Gastrocnemius medialis (tissue), 4 donors: Measurements from ENCODE around the gene FGFRL1.

Source experiments
- POLR2A ChIP-seq, 2 donors: fragments of 450-650 bp; IDR thresholded peaks; one replicate each; pipeline ENCODE4 v1.6.1; 2017; ENCODE audit warnings: antibody characterized with exemption in 2 of 2, mild to moderate bottlenecking in 2 of 2, moderate library complexity in 2 of 2
- TF ChIP-seq, protein P1 (sequence below), 5 experiments: fragments of 450-650 bp in 3 of 5; fragments of 200-600 bp in 2 of 5; sonication (generic) in 2 of 5; IDR thresholded peaks in 4 of 5; conservative IDR thresholded peaks in 1 of 5; 1 replicate in 4 of 5; 2 replicates in 1 of 5; pipeline ENCODE4 v1.5.1; 2016 to 2019; ENCODE audit warnings: antibody characterized with exemption in 5 of 5, mild to moderate bottlenecking in 3 of 5, moderate library complexity in 3 of 5

DNA sequence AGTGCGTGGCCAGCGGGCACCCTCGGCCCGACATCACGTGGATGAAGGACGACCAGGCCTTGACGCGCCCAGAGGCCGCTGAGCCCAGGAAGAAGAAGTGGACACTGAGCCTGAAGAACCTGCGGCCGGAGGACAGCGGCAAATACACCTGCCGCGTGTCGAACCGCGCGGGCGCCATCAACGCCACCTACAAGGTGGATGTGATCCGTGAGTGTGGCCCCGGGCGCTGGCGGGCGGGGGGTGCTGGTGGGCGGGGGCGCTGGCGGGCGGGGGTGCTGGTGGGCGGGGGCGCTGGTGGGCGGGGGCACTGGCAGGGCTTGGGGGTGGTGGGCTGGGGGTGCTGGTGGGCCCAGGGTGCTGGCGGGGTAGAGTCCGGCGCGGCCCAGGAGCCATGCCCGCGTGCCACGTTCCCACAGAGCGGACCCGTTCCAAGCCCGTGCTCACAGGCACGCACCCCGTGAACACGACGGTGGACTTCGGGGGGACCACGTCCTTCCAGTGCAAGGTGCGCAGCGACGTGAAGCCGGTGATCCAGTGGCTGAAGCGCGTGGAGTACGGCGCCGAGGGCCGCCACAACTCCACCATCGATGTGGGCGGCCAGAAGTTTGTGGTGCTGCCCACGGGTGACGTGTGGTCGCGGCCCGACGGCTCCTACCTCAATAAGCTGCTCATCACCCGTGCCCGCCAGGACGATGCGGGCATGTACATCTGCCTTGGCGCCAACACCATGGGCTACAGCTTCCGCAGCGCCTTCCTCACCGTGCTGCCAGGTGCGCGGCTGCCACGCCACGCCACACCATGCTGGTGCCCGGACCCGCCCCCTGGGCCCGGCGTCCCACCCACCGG, 12.7 kb downstream of the FGFRL1 start:
- TF ChIP-seq, protein P1, sequence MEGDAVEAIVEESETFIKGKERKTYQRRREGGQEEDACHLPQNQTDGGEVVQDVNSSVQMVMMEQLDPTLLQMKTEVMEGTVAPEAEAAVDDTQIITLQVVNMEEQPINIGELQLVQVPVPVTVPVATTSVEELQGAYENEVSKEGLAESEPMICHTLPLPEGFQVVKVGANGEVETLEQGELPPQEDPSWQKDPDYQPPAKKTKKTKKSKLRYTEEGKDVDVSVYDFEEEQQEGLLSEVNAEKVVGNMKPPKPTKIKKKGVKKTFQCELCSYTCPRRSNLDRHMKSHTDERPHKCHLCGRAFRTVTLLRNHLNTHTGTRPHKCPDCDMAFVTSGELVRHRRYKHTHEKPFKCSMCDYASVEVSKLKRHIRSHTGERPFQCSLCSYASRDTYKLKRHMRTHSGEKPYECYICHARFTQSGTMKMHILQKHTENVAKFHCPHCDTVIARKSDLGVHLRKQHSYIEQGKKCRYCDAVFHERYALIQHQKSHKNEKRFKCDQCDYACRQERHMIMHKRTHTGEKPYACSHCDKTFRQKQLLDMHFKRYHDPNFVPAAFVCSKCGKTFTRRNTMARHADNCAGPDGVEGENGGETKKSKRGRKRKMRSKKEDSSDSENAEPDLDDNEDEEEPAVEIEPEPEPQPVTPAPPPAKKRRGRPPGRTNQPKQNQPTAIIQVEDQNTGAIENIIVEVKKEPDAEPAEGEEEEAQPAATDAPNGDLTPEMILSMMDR (IDR thresholded peaks at IDR 0.05 in 4 of 5, conservative IDR thresholded peaks at IDR 0.05 in 1 of 5): no peak
- no peak for TF ChIP-seq POLR2A (IDR thresholded peaks at IDR 0.05)
